ENCODE results near the gene KIF21A. TPM values are rescaled to one million over a fixed set of nuclear protein-coding genes. Genes with fewer than 3 reads are reported as not detected.

Gene KIF21A
- total RNA-seq, 2 donors from 2014 or later: 32.3 to 35.3 TPM

- no peaks in the 10 kb centered on the region for H3K27me3 ChIP-seq (ENCODE audit: control insufficient read depth, insufficient read depth, low read length, poor library complexity, severe bottlenecking)
- no peaks in the 10 kb centered on the region for H3K4me1 Mint-ChIP-seq
- no peaks in the 10 kb centered on the region for H3K36me3 ChIP-seq (ENCODE audit: control insufficient read depth, insufficient read depth, low read length)
- no peak overlapping the region for H3K27ac ChIP-seq (ENCODE audit: low read depth, low read length)
- H3K4me1 ChIP-seq (ENCODE audit: control insufficient read depth, insufficient read depth, low read length): no peaks in the 10 kb centered on the region
- DNase-seq: no peak
- no peaks in the 10 kb centered on the region for H3K36me3 Mint-ChIP-seq (ENCODE audit: low read depth)
- peaks cover 2% of the 10 kb centered on the region for H3K27me3 Mint-ChIP-seq (ENCODE audit: insufficient read depth)
- no peak overlapping the region for H3K9ac ChIP-seq (ENCODE audit: extremely low read depth, low read length, poor library complexity, severe bottlenecking)
- no peaks in the 10 kb centered on the region for H3K9me3 ChIP-seq (ENCODE audit: control insufficient read depth, low read length)
- H3K4me3 Mint-ChIP-seq: no peak overlapping the region
- no peak overlapping the region for H3K27ac Mint-ChIP-seq
- TF ChIP-seq CTCF (conservative IDR thresholded peaks at IDR 0.05): no peak
- no peak overlapping the region for H3K4me3 ChIP-seq (ENCODE audit: low read length)
- H3K9me3 Mint-ChIP-seq: no peaks in the 10 kb centered on the region
Observed at GRCh38 chr12:39278426-39278825, 164.5 kb downstream of the KIF21A start.

- DNase-seq: no peak
- no peaks in the 10 kb centered on the region for H3K9me3 Mint-ChIP-seq
- Histone ChIP-seq H3K4me1 (ENCODE audit: control insufficient read depth, insufficient read depth, low read length) (no peaks in the 10 kb centered on the region), H3K27ac (ENCODE audit: low read depth, low read length) (no peak overlapping the region), H3K9me3 (ENCODE audit: control insufficient read depth, low read length) (no peaks in the 10 kb centered on the region), H3K4me3 (ENCODE audit: low read length) (no peak overlapping the region), H3K27me3 (ENCODE audit: control insufficient read depth, insufficient read depth, low read length, poor library complexity, severe bottlenecking) (no peaks in the 10 kb centered on the region), H3K36me3 (ENCODE audit: control insufficient read depth, insufficient read depth, low read length) (no peaks in the 10 kb centered on the region), H3K9ac (ENCODE audit: extremely low read depth, low read length, poor library complexity, severe bottlenecking) (no peak overlapping the region)
- TF ChIP-seq CTCF (conservative IDR thresholded peaks at IDR 0.05): no peak
- WGBS, 2 experiments (ENCODE audit: insufficient coverage in 1 of 2, insufficient read length in 1 of 2): 100% methylated on average over 1 of the region's 1 CpG
- peaks cover 1% of the 10 kb centered on the region for H3K4me1 Mint-ChIP-seq
- no peak overlapping the region for H3K4me3 Mint-ChIP-seq
- H3K36me3 Mint-ChIP-seq (ENCODE audit: low read depth): no peaks in the 10 kb centered on the region
- H3K27ac Mint-ChIP-seq: no peak overlapping the region
- no peaks in the 10 kb centered on the region for H3K27me3 Mint-ChIP-seq (ENCODE audit: insufficient read depth)
Observed at GRCh38 chr12:39277416-39277815, 165.5 kb downstream of the KIF21A start.

- H3K27ac ChIP-seq (ENCODE audit: low read depth, low read length): no peak overlapping the region
- H3K9me3 ChIP-seq (ENCODE audit: control insufficient read depth, low read length): no peaks in the 10 kb centered on the region
- no peaks in the 10 kb centered on the region for H3K9me3 Mint-ChIP-seq
- no peaks in the 10 kb centered on the region for H3K36me3 Mint-ChIP-seq (ENCODE audit: low read depth)
- no peaks in the 10 kb centered on the region for H3K4me1 ChIP-seq (ENCODE audit: control insufficient read depth, insufficient read depth, low read length)
- no peak for TF ChIP-seq CTCF (conservative IDR thresholded peaks at IDR 0.05)
- no peak overlapping the region for H3K4me3 ChIP-seq (ENCODE audit: low read length)
- H3K9ac ChIP-seq (ENCODE audit: extremely low read depth, low read length, poor library complexity, severe bottlenecking): no peak overlapping the region
- no peaks in the 10 kb centered on the region for H3K36me3 ChIP-seq (ENCODE audit: control insufficient read depth, insufficient read depth, low read length)
- H3K27me3 Mint-ChIP-seq (ENCODE audit: insufficient read depth): no peaks in the 10 kb centered on the region
- peaks cover 1% of the 10 kb centered on the region for H3K4me1 Mint-ChIP-seq
- no peak overlapping the region for H3K4me3 Mint-ChIP-seq
- DNase-seq: no peak
- whole genome bisulfite sequencing, 2 experiments (ENCODE audit: insufficient coverage in 1 of 2, insufficient read length in 1 of 2): 83 to 91% methylated on average over 1 to 3 of the region's 3 CpGs
- no peak overlapping the region for H3K27ac Mint-ChIP-seq
- no peaks in the 10 kb centered on the region for H3K27me3 ChIP-seq (ENCODE audit: control insufficient read depth, insufficient read depth, low read length, poor library complexity, severe bottlenecking)
Observed at GRCh38 chr12:39275846-39276245, 167.1 kb downstream of the KIF21A start.
